KOPT-K1 (cell line): Measurements from ENCODE around the gene EVPL.
A peak's percentile ranks its signal among the peaks of the same experiment; 100 is the strongest.

Experiments used
- H3K27ac ChIP-seq: fragments of 200-600 bp; sonication (generic); 2 replicates; pipeline ENCODE4 v1.5.1; 2016; ENCODE audit warnings: antibody characterized with exemption, mild to moderate bottlenecking, low read depth, low read length; ENCODE audit not compliant: poor library complexity, severe bottlenecking
- H3K36me3 ChIP-seq: fragments of 200-600 bp; sonication (generic); 2 replicates; pipeline ENCODE4 v1.5.1; 2017; ENCODE audit warnings: antibody characterized with exemption, mild to moderate bottlenecking, low read length, moderate library complexity; ENCODE audit not compliant: insufficient read depth
- H3K9me3 ChIP-seq: fragments of 200-600 bp; sonication (generic); 2 replicates; pipeline ENCODE4 v1.5.1; 2017; ENCODE audit warnings: antibody characterized with exemption, low read length, mild to moderate bottlenecking; ENCODE audit not compliant: insufficient read depth, poor library complexity, severe bottlenecking

The EVPL gene

DNA sequence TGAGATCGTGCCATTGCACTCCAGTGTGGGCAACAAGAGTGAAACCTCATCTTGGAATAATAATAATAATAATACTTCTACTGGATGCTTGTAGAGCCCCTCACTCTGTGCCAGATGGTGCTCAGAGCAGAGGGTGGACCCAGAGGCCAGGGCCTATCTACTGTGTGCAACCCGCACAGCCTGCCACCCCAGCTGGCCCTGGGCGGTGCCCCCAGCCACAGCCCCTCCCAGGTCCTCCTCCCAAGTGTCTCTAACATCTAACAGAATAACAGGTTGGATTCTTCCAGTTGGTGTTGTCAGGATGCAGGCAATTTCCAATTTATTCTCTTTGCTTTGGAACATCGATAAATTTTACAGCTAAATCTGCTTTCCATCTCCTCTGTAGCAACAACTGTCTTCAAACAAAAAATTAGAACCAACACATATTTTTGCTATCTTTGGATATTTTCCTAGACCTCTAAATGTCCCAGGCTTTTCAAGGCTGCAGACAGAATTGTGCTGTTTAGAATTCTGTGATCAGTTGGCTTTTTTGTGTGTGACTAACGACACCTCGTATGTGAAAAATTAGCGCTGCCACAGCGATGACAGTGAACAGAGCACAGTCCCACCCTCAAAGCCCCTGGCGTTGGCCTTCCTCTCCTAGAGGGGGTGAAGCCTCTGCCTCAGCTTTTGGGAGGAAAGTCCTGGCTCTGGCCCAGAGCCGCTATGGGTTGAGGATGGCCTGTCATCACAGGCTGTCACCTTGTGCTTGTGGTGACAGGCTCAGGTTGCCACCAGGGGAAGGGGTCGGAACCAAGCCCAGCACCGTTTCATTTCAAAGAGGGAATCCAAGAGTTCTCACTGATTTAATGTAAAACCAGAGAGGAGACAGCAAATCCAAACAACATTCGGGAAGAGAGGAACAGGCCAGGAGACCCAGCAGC, 7.6 kb upstream of the EVPL start:
- H3K36me3 ChIP-seq = peaks cover 26% of the 10 kb centered on the region
- H3K27ac ChIP-seq = peak overlapping the region; percentile 71
- peaks cover 10% of the 10 kb centered on the region for H3K9me3 ChIP-seq

- H3K27ac ChIP-seq = peak overlapping the region; percentile 71
- H3K36me3 ChIP-seq = peaks cover 11% of the 10 kb centered on the region
- H3K9me3 ChIP-seq = peaks cover 10% of the 10 kb centered on the region
Measured at GRCh38 chr17:76033139-76033538, 6.0 kb upstream of the EVPL start.

GRCh38 chr17:76032780-76033108, 5.6 kb upstream of the EVPL start:
- Histone ChIP-seq H3K36me3 (peaks cover 9% of the 10 kb centered on the region; the same call in 1 of the 2 replicates), H3K9me3 (peaks cover 10% of the 10 kb centered on the region), H3K27ac (peak overlapping the region; percentile 71)

- Histone ChIP-seq H3K27ac (peak overlapping the region; percentile 71), H3K36me3 (peaks cover 9% of the 10 kb centered on the region; the same call in 1 of the 2 replicates), H3K9me3 (peaks cover 10% of the 10 kb centered on the region)
Measured at GRCh38 chr17:76032073-76032779, 5.1 kb upstream of the EVPL start.

DNA sequence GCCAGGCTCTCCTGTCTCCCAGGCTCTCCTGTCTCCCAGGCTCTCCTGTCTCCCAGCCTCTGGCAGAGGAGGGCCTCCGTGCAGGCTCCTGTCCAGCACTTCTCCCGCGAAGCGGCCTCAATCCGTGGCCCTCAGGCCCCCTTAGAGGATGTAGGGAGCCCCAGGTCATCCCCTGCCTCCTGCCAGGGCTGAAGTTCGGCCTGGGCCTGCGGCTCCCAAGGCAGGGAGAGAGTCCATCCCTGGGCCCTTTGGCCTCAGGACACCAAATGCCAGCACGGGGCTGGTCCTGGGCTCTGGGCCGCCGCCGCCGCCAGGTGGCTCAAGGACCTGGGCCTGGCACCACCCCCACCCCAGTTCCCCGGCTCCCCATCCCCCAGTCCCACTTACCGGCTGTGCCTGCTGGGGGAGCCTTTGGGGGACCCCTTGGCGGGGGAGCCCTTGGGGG, 370 bp downstream of the EVPL start:
- peak overlapping the region; percentile 100 for H3K27ac ChIP-seq
- H3K36me3 ChIP-seq = peaks cover 25% of the 10 kb centered on the region; the same call in 1 of the 2 replicates
- H3K9me3 ChIP-seq = no peaks in the 10 kb centered on the region

GRCh38 chr17:76025294-76025693, 1.8 kb downstream of the EVPL start:
- Histone ChIP-seq H3K9me3 (no peaks in the 10 kb centered on the region), H3K36me3 (peaks cover 26% of the 10 kb centered on the region; the same call in 1 of the 2 replicates), H3K27ac (peak overlapping the region; percentile 100)

DNA sequence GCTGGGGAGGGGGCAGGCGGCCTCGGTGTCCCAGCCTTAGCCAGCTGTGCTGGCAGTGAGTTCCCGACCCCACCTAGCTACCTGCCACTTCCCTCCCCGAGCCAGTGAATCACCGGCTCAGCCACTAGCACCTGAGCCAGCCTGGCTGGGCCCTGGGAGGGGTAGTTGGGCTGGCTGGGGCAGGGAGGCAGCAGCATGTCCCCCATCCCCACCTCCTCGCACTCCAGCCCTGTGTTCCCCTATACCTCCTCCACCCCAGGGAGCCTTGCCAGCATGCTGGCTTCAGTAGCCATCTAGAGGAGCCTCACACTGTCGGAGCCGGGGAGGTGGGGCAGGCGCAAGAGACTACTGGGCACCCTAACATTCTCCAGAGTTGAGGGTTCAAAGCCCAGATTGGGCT, 2.8 kb downstream of the EVPL start:
- Histone ChIP-seq H3K9me3 (no peaks in the 10 kb centered on the region), H3K36me3 (peaks cover 35% of the 10 kb centered on the region; the same call in 1 of the 2 replicates), H3K27ac (peak overlapping the region; percentile 100)

DNA sequence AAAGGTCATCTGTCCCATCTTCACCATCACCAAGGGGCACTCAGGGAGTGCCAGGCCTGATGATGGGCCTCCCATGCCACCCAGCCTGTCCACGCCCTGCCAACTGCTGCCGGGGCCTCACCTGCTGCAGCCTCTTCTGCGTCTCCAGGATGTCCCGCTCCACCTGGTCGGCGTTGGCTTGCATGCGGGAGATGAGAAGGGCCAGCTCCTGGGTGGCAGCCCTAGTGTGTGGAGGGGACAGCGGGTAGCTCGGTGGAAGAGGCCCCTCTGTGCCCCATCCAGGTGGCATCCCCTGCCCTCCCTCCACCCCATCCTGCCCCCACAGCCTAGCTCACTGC, 3.2 kb downstream of the EVPL start:
- Histone ChIP-seq H3K36me3 (peaks cover 40% of the 10 kb centered on the region; the same call in 1 of the 2 replicates), H3K9me3 (no peaks in the 10 kb centered on the region), H3K27ac (peak overlapping the region; percentile 100)

- Histone ChIP-seq H3K27ac (peak overlapping the region; percentile 23), H3K9me3 (no peaks in the 10 kb centered on the region), H3K36me3 (peaks cover 46% of the 10 kb centered on the region; the same call in 1 of the 2 replicates)
Measured at GRCh38 chr17:76022973-76023899, 3.9 kb downstream of the EVPL start.

- peak overlapping the region; percentile 23 for H3K27ac ChIP-seq
- H3K36me3 ChIP-seq = peaks cover 56% of the 10 kb centered on the region; the same call in 1 of the 2 replicates
- H3K9me3 ChIP-seq = no peaks in the 10 kb centered on the region
Measured at GRCh38 chr17:76022285-76022684, 4.8 kb downstream of the EVPL start.

DNA sequence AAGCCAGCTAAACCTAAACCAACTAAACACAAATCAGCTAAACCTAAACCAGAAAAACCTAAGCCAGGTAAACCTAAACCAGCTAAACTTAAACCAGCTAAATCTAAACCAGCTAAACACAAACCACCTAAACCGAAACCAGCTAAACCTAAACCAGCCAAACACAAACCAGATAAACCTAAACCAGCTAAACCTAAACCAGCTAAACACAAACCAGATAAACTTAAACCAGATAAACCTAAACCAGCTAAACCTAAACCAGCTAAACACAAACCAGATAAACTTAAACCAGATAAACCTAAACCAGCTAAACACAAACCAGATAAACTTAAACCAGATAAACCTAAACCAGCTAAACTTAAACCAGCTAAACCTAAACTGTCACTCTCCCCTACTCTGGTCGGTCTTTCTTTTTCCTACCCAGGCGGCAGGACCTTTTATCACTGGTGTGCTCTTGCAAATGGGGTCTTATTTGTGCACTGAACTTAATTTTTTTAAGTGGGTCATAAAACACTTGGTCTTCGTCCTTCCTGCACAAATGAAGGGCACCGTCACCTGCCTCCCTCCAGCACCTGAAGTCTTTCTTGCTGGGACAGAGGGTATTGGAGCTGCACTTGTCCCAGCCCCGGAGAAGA, 7.2 kb downstream of the EVPL start:
- Histone ChIP-seq H3K27ac (peak overlapping the region; percentile 1), H3K36me3 (peaks cover 68% of the 10 kb centered on the region; the same call in 1 of the 2 replicates), H3K9me3 (no peaks in the 10 kb centered on the region)

DNA sequence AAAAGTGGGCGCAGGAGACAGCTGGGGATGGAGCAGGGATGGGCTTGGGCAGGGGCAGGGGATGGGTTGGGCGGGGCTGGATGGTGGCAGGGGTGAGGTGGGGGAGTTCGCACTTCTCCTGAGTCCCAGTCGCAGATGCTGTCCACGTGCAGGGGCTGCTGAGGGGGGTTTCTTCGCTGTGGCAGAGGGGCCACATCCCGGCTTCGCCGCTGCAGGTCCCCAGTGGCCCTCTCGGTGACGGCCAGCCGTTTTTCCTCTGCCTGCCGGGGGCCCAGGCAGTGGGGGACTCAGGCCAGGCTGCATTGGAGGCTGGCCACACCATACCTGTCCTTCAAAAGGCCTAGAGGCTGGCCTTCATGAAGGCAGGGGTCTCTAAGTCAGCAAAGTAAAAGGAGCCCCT, 8.3 kb downstream of the EVPL start:
- no peaks in the 10 kb centered on the region for H3K9me3 ChIP-seq
- H3K27ac ChIP-seq = no peak overlapping the region
- peaks cover 72% of the 10 kb centered on the region; the same call in 1 of the 2 replicates for H3K36me3 ChIP-seq

- peaks cover 72% of the 10 kb centered on the region; the same call in 1 of the 2 replicates for H3K36me3 ChIP-seq
- H3K9me3 ChIP-seq = no peaks in the 10 kb centered on the region
- no peak overlapping the region for H3K27ac ChIP-seq
Measured at GRCh38 chr17:76018340-76018680, 8.8 kb downstream of the EVPL start.
